OCI-LY7 (cell line): Measurements from ENCODE around the gene NEURL2. TPM values are rescaled to one million over a fixed set of nuclear protein-coding genes. Genes with fewer than 3 reads are reported as not detected.

Source experiments
- BruUV-seq: library from RNA; stranded (reverse); fragments of 400-500 nt; replicated peaks from 2 replicates; lab custom pipeline; 2021; lab: Mats Ljungman, UMichigan
- CTCF ChIA-PET: fragments of 300-600 bp; sonication (Branson Sonifier 250); formaldehyde crosslinking; loops from one replicate; lab custom pipeline; 2022; ENCODE audit warnings: antibody characterized with exemption; ENCODE audit not compliant: unreplicated experiment; lab: Charles Lee
- POLR2A ChIA-PET: fragments of 300-600 bp; sonication (Branson Sonifier 250); formaldehyde crosslinking; loops from one replicate; lab custom pipeline; 2022; ENCODE audit warnings: antibody characterized with exemption; lab: Charles Lee
- DNase-seq: peaks from one replicate; pipeline ENCODE4 v3.0.0-alpha.2; 2015; ENCODE audit warnings: low spot score
- H2AFZ ChIP-seq: fragments of 200-600 bp; sonication (generic), shearing (Covaris generic); 2 replicates; pipeline ENCODE4 v1.6.1; 2014; ENCODE audit warnings: mild to moderate bottlenecking, antibody characterized with exemption, low read length, moderate library complexity
- H3K27ac ChIP-seq: fragments of 200-600 bp; sonication (generic); 2 replicates; pipeline ENCODE4 v1.5.1; 2014; ENCODE audit warnings: mixed run types, low read depth, mild to moderate bottlenecking, moderate library complexity, low read length, inconsistent platforms; ENCODE audit not compliant: poor library complexity, severe bottlenecking
- H3K36me3 ChIP-seq: fragments of 200-600 bp; sonication (generic); 2 replicates; pipeline ENCODE4 v1.6.1; 2014; ENCODE audit warnings: mild to moderate bottlenecking, antibody characterized with exemption, low read length, moderate library complexity, mixed read lengths; ENCODE audit not compliant: insufficient read depth
- H3K4me1 ChIP-seq: fragments of 200-600 bp; sonication (generic); 2 replicates; pipeline ENCODE4 v1.5.1; 2014; ENCODE audit warnings: mild to moderate bottlenecking, low read length; ENCODE audit not compliant: insufficient read depth, poor library complexity, severe bottlenecking
- H3K4me2 ChIP-seq: fragments of 200-600 bp; sonication (generic); 2 replicates; pipeline ENCODE4 v1.6.1; 2014; ENCODE audit warnings: mild to moderate bottlenecking, low read length
- H3K4me3 ChIP-seq: fragments of 200-600 bp; sonication (generic); 2 replicates; pipeline ENCODE4 v1.5.1; 2014; ENCODE audit warnings: mild to moderate bottlenecking, low read depth, low read length; ENCODE audit not compliant: poor library complexity, severe bottlenecking
- H3K79me2 ChIP-seq: fragments of 200-600 bp; sonication (generic); 2 replicates; pipeline ENCODE4 v1.6.1; 2016; ENCODE audit warnings: low read depth, mild to moderate bottlenecking, low read length, moderate library complexity, mixed read lengths; ENCODE audit not compliant: insufficient read depth
- H3K9me2 ChIP-seq: fragments of 200-600 bp; sonication (generic); 2 replicates; pipeline ENCODE4 v1.6.1; 2016; ENCODE audit warnings: mild to moderate bottlenecking, low read length, mixed read lengths; ENCODE audit not compliant: insufficient read depth
- H3K9me3 ChIP-seq: fragments of 200-600 bp; sonication (generic); 2 replicates; pipeline ENCODE4 v1.6.1; 2014; ENCODE audit warnings: mild to moderate bottlenecking, mixed run types, low read length, mixed read lengths
- H4K20me1 ChIP-seq: fragments of 200-600 bp; sonication (generic); 2 replicates; pipeline ENCODE4 v1.6.1; 2014; ENCODE audit warnings: mild to moderate bottlenecking, antibody characterized with exemption, low read length, moderate library complexity, mixed read lengths; ENCODE audit not compliant: insufficient read depth
- CTCF ChIP-seq: fragments of 200-600 bp; sonication (generic); conservative IDR thresholded peaks from 2 replicates; pipeline ENCODE4 v1.5.1; 2014; ENCODE audit warnings: mild to moderate bottlenecking, antibody characterized with exemption, low read length, moderate library complexity, mixed read lengths
- EZH2phosphoT487 ChIP-seq: fragments of 200-600 bp; sonication (generic); IDR thresholded peaks from 2 replicates; pipeline ENCODE4 v1.6.1; 2018; ENCODE audit warnings: low read depth, borderline replicate concordance, mild to moderate bottlenecking, mixed run types, antibody characterized with exemption, low read length, moderate library complexity, mixed read lengths
- intact Hi-C: fragments of 100-400 bp; cut with micrococcal nuclease; formaldehyde crosslinking; loops from one replicate; pipeline ENCODE4 v1.10.0; 2022; ENCODE audit not compliant: unreplicated experiment
- total RNA-seq, 2 experiments: library from RNA; depleted of rRNA in 1 of 2; stranded (reverse); fragments of >200 nt in 1 of 2; shearing (Covaris generic) in 1 of 2; gene quantifications; 2 replicates each; pipeline ENCODE4 v1.2.3, GENCODE V29; 2014 to 2022

NEURL2 gene
- total RNA-seq, 2 experiments from 2014 or later: 9.9 to 10.7 TPM

GRCh38 chr20:45886590-45887345 is 4.2 kb downstream of the NEURL2 start:
- no peaks in the 10 kb centered on the region for H3K9me3 ChIP-seq
- TF ChIP-seq CTCF (no peak), EZH2phosphoT487 (no peak)
- DNase-seq: no peak
- H3K27ac ChIP-seq: no peak overlapping the region
- ChIA-PET POLR2A (interaction anchor here (0.6 kb wide), 1 partner anchor 1518 kb away, joined by 3 read pairs; no protein-coding TSS in a partner anchor), CTCF (no interaction called here)
- H2AFZ ChIP-seq: no peak overlapping the region
- H4K20me1 ChIP-seq: no peaks in the 10 kb centered on the region
- H3K79me2 ChIP-seq: peaks cover 4% of the 10 kb centered on the region; the same call in 1 of the 2 replicates
- BruUV-seq: no TSS peak
- intact Hi-C loops: no loop called here
- no peak overlapping the region for H3K4me3 ChIP-seq
- no peaks in the 10 kb centered on the region for H3K9me2 ChIP-seq
- H3K4me1 ChIP-seq: peaks cover 9% of the 10 kb centered on the region
- no peak overlapping the region for H3K4me2 ChIP-seq
- peaks cover 24% of the 10 kb centered on the region for H3K36me3 ChIP-seq

- TF ChIP-seq EZH2phosphoT487 (no peak), CTCF (no peak)
- ChIA-PET POLR2A (interaction anchor here (1.0 to 1.6 kb wide), 2 partner anchors 8 to 27 kb away, joined by 3 to 4 read pairs; partner anchors contain the start of genes CTSA and NEURL2), CTCF (no interaction called here)
- Histone ChIP-seq H3K4me3 (no peak overlapping the region), H3K9me3 (no peaks in the 10 kb centered on the region), H4K20me1 (no peaks in the 10 kb centered on the region), H3K79me2 (peaks cover 11% of the 10 kb centered on the region; the same call in 1 of the 2 replicates), H2AFZ (no peak overlapping the region), H3K27ac (no peak overlapping the region), H3K36me3 (peaks cover 24% of the 10 kb centered on the region), H3K4me1 (peaks cover 4% of the 10 kb centered on the region), H3K9me2 (no peaks in the 10 kb centered on the region), H3K4me2 (no peak overlapping the region)
- no peak for DNase-seq
- BruUV-seq: no TSS peak
- intact Hi-C loops: no loop called here
Measured at GRCh38 chr20:45883100-45883469, 7.9 kb downstream of the NEURL2 start.
